Measurements from ENCODE around the gene SNX2.

- TF ChIP-seq CTCF (conservative IDR thresholded peaks at IDR 0.05; ENCODE audit: low read length) (no peak), EZH2phosphoT487 (IDR thresholded peaks at IDR 0.05; ENCODE audit: borderline replicate concordance) (no peak)
Measured at GRCh38 chr5:122772446-122772845, 2.4 kb upstream of the SNX2 start.

Data from Loucy (cell line).